DND-41 (cell line): ENCODE measurements around the gene ABHD16A.

Experiments
- CTCF ChIP-seq: IDR thresholded peaks from 2 replicates; pipeline ENCODE4 v1.5.1; 2012; ENCODE audit warnings: borderline replicate concordance, low read length, moderate library complexity, mild to moderate bottlenecking; ENCODE audit not compliant: poor library complexity, severe bottlenecking; ENCODE audit errors: extremely low read depth
- EZH2 ChIP-seq: IDR thresholded peaks from 3 replicates; pipeline ENCODE4 v1.6.1; 2012; ENCODE audit warnings: borderline replicate concordance, low read depth, mild to moderate bottlenecking, moderate library complexity, low read length, inconsistent platforms; ENCODE audit not compliant: severe bottlenecking

GRCh38 chr6:31720196-31720770 is 17.2 kb upstream of the ABHD16A start:
- TF ChIP-seq CTCF, result no peak
- no peak for TF ChIP-seq EZH2
